IMR-90 (cell line): ENCODE measurements around the gene TTC7B.

Source experiments
- BHLHE40 ChIP-seq: fragments of 150-350 bp; IDR thresholded peaks from 2 replicates; pipeline ENCODE4 v1.6.1; 2016; ENCODE audit warnings: mild to moderate bottlenecking, low read depth, low read length
- CEBPB ChIP-seq: IDR thresholded peaks from 2 replicates; pipeline ENCODE4 v1.6.1; 2012; ENCODE audit warnings: low read depth, low read length, improper control_type of control experiment
- CTCF ChIP-seq: conservative IDR thresholded peaks from 2 replicates; pipeline ENCODE4 v1.5.1; 2012; ENCODE audit warnings: mild to moderate bottlenecking, low read depth, low read length, improper control_type of control experiment
- MAFK ChIP-seq: IDR thresholded peaks from 2 replicates; pipeline ENCODE4 v1.6.1; 2012; ENCODE audit warnings: low read depth, low read length, improper control_type of control experiment
- MXI1 ChIP-seq: IDR thresholded peaks from 2 replicates; pipeline ENCODE4 v1.6.1; 2012; ENCODE audit warnings: low read depth, mild to moderate bottlenecking, low read length, moderate library complexity, borderline replicate concordance
- POLR2A ChIP-seq: IDR thresholded peaks from 2 replicates; pipeline ENCODE4 v1.6.1; 2012; ENCODE audit warnings: mild to moderate bottlenecking, low read depth, low read length
- RAD21 ChIP-seq: IDR thresholded peaks from 2 replicates; pipeline ENCODE4 v1.6.1; 2012; ENCODE audit warnings: low read length, improper control_type of control experiment
- RCOR1 ChIP-seq: IDR thresholded peaks from 2 replicates; pipeline ENCODE4 v1.6.1; 2012; ENCODE audit warnings: mild to moderate bottlenecking, low read length, improper control_type of control experiment; ENCODE audit not compliant: insufficient replicate concordance
- RFX5 ChIP-seq: IDR thresholded peaks from 2 replicates; pipeline ENCODE4 v1.8.0; 2012; ENCODE audit warnings: low read depth, mild to moderate bottlenecking, low read length, moderate library complexity
- SMC3 ChIP-seq: fragments of 150-350 bp; IDR thresholded peaks from 2 replicates; pipeline ENCODE4 v1.6.1; 2016; ENCODE audit warnings: low read depth, mild to moderate bottlenecking, antibody characterized with exemption, low read length, moderate library complexity
- TF ChIP-seq, protein P1 (sequence below): fragments of 150-350 bp; IDR thresholded peaks from 2 replicates; pipeline ENCODE4 v1.6.1; 2017; ENCODE audit warnings: mild to moderate bottlenecking, antibody characterized with exemption, low read length, low read depth

DNA sequence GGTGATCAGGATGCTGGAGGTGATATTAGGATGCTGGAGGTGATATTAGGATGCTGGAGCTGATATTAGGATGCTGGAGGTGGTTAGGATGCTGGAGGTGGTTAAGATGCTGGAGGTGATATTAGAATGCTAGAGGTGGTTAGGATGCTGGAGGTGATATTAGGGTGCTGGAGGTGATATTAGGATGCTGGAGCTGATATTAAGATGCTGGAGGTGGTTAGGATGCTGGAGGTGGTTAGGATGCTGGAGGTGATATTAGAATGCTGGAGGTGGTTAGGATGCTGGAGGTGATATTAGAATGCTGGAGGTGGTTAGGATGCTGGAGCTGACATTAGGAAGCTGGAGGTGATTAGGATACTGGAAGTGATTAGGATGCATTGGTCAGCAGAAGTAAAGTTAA lies 318.0 kb downstream of the TTC7B start:
- no peak for TF ChIP-seq POLR2A
- no peak for TF ChIP-seq CEBPB
- TF ChIP-seq CTCF = no peak
- no peak for TF ChIP-seq MXI1
- no peak for TF ChIP-seq RFX5
- TF ChIP-seq, protein P1, sequence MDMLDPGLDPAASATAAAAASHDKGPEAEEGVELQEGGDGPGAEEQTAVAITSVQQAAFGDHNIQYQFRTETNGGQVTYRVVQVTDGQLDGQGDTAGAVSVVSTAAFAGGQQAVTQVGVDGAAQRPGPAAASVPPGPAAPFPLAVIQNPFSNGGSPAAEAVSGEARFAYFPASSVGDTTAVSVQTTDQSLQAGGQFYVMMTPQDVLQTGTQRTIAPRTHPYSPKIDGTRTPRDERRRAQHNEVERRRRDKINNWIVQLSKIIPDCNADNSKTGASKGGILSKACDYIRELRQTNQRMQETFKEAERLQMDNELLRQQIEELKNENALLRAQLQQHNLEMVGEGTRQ = no peak
- TF ChIP-seq RAD21 = no peak
- TF ChIP-seq SMC3 = no peak
- no peak for TF ChIP-seq MAFK
- no peak for TF ChIP-seq RCOR1
- no peak for TF ChIP-seq BHLHE40
